Measurements from ENCODE around the gene ATP2B1.

The ATP2B1 gene

DNA sequence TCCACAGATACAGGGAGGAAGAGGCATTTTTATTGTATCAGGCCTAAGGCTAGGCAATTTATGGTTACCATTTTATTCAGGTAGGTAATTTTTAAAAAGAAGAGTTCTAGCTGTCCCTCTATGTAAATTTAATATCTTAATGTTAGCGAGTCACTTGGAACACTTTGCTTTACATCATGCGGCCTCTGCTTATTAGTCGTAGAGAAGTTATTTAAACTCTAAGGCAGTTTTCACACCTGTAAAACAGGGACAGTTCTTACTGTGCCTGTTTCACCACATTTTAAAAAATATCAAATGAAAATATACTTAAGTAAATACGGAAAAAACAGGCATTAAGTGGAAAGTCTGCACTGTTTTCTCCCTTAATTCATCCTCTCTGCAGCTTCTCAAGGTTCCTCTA, 111.4 kb downstream of the ATP2B1 start:
- TF ChIP-seq, protein P1, sequence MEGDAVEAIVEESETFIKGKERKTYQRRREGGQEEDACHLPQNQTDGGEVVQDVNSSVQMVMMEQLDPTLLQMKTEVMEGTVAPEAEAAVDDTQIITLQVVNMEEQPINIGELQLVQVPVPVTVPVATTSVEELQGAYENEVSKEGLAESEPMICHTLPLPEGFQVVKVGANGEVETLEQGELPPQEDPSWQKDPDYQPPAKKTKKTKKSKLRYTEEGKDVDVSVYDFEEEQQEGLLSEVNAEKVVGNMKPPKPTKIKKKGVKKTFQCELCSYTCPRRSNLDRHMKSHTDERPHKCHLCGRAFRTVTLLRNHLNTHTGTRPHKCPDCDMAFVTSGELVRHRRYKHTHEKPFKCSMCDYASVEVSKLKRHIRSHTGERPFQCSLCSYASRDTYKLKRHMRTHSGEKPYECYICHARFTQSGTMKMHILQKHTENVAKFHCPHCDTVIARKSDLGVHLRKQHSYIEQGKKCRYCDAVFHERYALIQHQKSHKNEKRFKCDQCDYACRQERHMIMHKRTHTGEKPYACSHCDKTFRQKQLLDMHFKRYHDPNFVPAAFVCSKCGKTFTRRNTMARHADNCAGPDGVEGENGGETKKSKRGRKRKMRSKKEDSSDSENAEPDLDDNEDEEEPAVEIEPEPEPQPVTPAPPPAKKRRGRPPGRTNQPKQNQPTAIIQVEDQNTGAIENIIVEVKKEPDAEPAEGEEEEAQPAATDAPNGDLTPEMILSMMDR (conservative IDR thresholded peaks at IDR 0.05; ENCODE audit: control insufficient read depth, insufficient read depth, low read depth, low read length) = no peak
- DNase-seq (ENCODE audit: low read depth) = no peak
- H3K4me3 ChIP-seq (ENCODE audit: control insufficient read depth, low read depth, low read length) = no peak overlapping the region

DNA sequence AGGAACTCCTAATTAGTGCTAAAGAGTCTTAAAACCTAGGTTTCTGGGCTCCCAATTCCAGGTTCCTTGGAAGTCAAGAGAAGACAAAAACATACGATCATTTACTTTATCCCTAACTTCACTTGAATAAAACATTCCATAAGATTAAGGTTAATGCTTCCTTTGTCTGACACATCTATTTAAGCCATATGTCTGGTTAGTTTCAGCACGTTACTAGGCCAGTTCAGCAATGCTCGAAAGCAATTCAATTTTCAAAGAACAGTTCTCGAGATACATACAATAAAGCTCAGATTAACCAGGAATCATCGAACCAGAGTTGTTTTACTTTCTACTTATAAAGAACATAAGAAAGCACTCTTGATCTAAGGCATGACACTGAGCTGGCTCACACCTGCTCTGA, 114.8 kb downstream of the ATP2B1 start:
- TF ChIP-seq, protein P1 (conservative IDR thresholded peaks at IDR 0.05; ENCODE audit: control insufficient read depth, insufficient read depth, low read depth, low read length) = no peak
- no peak overlapping the region for H3K4me3 ChIP-seq (ENCODE audit: control insufficient read depth, low read depth, low read length)
- DNase-seq (ENCODE audit: low read depth) = no peak

DNA sequence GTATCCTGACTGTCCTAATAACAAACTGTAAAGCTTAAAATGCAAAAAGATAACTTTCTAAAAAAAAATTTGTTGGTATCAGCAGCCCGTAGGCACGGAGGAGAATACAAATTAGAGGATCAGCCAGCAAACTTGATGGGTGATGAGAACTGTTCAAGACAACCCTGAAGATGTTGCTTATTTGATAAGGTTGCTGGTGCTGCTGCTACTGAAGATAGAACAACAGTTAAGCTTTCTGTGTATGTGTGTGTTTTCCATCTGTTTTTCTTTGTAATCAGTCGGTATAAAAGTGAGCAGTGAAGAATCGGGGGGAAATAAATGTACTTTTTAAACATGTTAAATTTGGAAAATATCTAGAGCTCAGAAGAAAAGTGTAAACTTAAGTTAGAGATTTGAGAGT, 115.4 kb downstream of the ATP2B1 start:
- TF ChIP-seq, protein P1 (conservative IDR thresholded peaks at IDR 0.05; ENCODE audit: control insufficient read depth, insufficient read depth, low read depth, low read length) = no peak
- no peak for DNase-seq (ENCODE audit: low read depth)
- no peak overlapping the region for H3K4me3 ChIP-seq (ENCODE audit: control insufficient read depth, low read depth, low read length)

DNA sequence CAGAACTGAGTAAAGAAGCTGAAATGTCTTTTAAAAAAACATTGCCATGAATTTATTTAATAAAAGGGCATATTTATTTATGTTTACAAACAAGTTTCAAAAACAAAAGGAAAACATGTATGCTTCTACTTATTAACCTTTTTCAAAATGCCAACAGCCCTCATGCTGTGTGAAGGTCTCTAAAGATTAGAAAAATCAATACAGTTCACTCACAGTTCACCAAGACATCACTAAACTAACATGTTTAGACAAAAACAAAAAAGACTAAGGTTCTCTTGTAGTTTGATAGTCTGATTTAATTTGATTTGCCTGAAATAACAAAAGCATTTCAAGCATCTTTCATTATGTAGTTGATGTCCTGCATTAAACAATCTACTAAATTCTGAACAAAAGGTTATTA, 118.9 kb downstream of the ATP2B1 start:
- TF ChIP-seq, protein P1 (conservative IDR thresholded peaks at IDR 0.05; ENCODE audit: control insufficient read depth, insufficient read depth, low read depth, low read length) = no peak
- no peak overlapping the region for H3K4me3 ChIP-seq (ENCODE audit: control insufficient read depth, low read depth, low read length)
- no peak for DNase-seq (ENCODE audit: low read depth)

DNA sequence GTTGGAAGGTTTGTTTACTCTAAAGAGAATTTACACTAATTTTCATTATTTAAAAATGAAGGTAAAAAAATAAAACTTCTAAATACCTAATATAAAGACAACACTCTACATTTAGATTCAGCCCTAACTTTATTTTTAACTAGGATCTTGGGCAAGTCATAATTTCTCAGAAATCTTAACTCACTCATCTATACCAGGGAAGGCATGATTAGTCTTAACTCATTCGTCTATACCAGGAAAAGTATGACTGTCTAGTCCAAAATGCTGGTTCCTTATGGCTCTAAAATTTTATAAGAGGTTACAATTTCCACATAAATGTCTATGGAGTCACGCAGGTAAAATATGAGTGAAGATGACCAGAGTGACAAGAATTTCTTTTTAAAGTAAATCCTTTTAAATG, 130.1 kb downstream of the ATP2B1 start:
- TF ChIP-seq, protein P1 (conservative IDR thresholded peaks at IDR 0.05; ENCODE audit: control insufficient read depth, insufficient read depth, low read depth, low read length) = no peak
- H3K4me3 ChIP-seq (ENCODE audit: control insufficient read depth, low read depth, low read length) = no peak overlapping the region
- no peak for DNase-seq (ENCODE audit: low read depth)

DNA sequence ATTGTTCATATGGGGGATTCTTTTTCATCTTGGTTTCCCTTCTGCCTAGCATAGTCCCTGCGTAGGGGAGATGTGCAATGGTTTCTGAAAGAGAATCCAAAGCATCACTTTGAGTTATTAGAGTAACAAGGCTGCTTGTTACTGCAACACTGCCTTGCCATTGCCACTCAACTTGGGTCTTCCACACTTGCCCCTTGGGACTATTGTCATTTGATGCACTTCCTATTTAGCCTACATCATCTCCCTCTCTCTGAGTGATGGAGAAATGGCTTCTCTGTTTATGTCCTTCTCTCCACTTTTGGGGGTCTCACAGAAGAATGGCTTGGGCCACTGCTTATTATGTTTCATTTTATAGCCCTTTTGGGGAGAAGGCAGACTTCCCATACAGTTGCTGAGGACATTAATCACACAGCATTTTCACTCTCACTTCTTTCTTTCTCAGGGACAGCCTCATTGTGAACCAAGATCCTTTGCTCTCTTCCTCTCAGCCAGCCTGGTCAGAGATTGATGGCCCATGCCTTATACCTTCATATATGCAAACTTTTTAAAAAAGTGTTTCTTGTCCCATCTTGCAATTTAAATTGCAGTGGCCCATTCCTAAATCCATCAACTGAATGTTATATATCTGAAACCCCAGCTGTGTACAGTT, 131.9 kb downstream of the ATP2B1 start:
- no peak overlapping the region for H3K4me3 ChIP-seq (ENCODE audit: control insufficient read depth, low read depth, low read length)
- no peak for DNase-seq (ENCODE audit: low read depth)
- TF ChIP-seq, protein P1 (conservative IDR thresholded peaks at IDR 0.05; ENCODE audit: control insufficient read depth, insufficient read depth, low read depth, low read length) = no peak

DNA sequence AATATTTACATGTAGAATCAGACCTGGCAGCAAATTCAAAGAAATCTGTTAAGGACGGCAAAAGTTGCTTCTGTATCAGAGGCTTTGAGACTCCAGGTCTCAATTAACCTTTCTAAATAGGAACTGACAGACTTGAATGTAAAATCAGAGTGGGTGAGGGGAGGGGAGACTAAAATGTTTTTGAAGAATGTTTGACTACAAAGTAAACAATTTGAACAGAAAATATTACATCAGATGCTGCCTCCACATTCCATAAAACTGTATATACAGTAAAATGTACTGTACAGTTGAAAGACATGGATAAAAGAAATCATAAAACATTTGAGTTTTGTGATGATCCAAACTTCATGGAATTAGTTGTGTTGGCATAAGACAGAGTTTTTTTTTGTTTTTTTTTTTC, 133.3 kb downstream of the ATP2B1 start:
- no peak overlapping the region for H3K4me3 ChIP-seq (ENCODE audit: control insufficient read depth, low read depth, low read length)
- no peak for DNase-seq (ENCODE audit: low read depth)
- TF ChIP-seq, protein P1 (conservative IDR thresholded peaks at IDR 0.05; ENCODE audit: control insufficient read depth, insufficient read depth, low read depth, low read length) = no peak
